Measurements from ENCODE around the gene PELI3.
A peak's percentile ranks its signal among the peaks of the same experiment; 100 is the strongest.

The PELI3 gene

DNA sequence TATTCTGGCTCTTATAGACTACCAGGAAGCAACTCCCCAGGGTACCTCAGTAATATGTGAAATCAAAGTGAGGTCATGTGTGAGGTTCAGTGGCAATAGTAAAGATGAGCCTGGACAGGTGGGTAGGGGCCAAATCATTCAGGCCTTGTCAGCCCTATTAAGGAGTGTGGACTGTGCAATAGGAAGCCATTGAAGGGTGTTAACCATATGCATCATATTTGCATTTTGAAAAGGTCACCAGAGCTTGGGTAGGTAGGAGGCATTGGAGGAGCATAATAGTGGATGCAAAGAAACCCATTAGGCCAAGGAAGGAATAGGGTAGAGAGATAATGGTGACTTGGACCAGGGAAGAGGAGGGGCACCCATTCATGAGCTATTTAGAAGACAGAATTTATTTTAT lies 19.7 kb upstream of the PELI3 start:
- no peak overlapping the region for H3K4me3 ChIP-seq (ENCODE audit: low read depth, low read length)
- DNase-seq (ENCODE audit: low read depth): no peak
- TF ChIP-seq, protein P1, sequence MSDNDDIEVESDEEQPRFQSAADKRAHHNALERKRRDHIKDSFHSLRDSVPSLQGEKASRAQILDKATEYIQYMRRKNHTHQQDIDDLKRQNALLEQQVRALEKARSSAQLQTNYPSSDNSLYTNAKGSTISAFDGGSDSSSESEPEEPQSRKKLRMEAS (IDR thresholded peaks at IDR 0.05; ENCODE audit: low read depth, low read length): no peak
- TF ChIP-seq, protein P2, sequence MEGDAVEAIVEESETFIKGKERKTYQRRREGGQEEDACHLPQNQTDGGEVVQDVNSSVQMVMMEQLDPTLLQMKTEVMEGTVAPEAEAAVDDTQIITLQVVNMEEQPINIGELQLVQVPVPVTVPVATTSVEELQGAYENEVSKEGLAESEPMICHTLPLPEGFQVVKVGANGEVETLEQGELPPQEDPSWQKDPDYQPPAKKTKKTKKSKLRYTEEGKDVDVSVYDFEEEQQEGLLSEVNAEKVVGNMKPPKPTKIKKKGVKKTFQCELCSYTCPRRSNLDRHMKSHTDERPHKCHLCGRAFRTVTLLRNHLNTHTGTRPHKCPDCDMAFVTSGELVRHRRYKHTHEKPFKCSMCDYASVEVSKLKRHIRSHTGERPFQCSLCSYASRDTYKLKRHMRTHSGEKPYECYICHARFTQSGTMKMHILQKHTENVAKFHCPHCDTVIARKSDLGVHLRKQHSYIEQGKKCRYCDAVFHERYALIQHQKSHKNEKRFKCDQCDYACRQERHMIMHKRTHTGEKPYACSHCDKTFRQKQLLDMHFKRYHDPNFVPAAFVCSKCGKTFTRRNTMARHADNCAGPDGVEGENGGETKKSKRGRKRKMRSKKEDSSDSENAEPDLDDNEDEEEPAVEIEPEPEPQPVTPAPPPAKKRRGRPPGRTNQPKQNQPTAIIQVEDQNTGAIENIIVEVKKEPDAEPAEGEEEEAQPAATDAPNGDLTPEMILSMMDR (IDR thresholded peaks at IDR 0.05; ENCODE audit: low read depth, low read length): no peak
- TF ChIP-seq POLR2A (IDR thresholded peaks at IDR 0.05; ENCODE audit: extremely low read depth, insufficient read length): no peak

DNA sequence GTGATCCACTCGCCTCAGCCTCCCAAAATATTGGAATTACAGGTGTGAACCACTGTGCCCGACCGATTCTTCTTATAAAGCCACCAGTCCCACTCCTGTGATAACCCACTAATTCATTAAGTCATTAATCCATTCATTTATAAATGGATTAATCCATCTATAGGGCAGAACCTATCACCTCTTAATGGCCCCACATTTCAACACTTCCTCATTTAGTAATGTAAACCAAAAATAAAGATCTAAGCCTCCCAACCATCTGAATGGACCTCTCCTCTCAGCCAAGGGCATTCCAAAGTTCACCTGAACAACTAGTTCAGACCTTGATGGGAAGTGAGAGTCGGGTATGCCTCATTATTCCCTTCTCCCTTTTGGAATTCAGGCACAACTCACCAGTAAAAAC lies 18.2 kb upstream of the PELI3 start:
- TF ChIP-seq MYC (IDR thresholded peaks at IDR 0.05; ENCODE audit: low read depth, low read length) (no peak), POLR2A (IDR thresholded peaks at IDR 0.05; ENCODE audit: extremely low read depth, insufficient read length) (no peak)
- TF ChIP-seq, protein P2 (IDR thresholded peaks at IDR 0.05; ENCODE audit: low read depth, low read length): no peak
- TF ChIP-seq, protein P1 (IDR thresholded peaks at IDR 0.05; ENCODE audit: low read depth, low read length): no peak
- no peak for DNase-seq (ENCODE audit: low read depth)

DNA sequence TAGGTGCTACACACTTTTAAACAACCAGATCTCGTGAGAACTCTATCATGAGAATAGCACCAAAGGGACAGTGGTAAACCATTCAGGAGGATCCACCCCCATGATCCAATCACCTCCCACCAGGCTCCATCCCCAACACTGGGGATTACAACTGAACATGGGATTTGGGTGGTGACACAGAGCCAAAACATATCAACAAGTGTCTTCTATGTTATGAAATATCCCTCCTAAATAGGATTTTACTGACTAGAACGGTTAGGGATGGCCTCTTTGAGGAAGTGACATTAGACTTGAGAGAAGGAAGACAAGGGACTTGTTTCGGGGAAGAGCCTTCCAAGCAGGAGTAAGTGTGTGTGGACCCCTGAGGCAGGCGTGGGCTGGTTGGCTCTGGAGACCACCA lies 16.1 kb upstream of the PELI3 start:
- peak; percentile 54 for DNase-seq (ENCODE audit: low read depth)
- H3K4me3 ChIP-seq (ENCODE audit: low read depth, low read length): no peak overlapping the region
- TF ChIP-seq, protein P2 (IDR thresholded peaks at IDR 0.05; ENCODE audit: low read depth, low read length): no peak
- TF ChIP-seq POLR2A (IDR thresholded peaks at IDR 0.05; ENCODE audit: extremely low read depth, insufficient read length) (no peak), MYC (IDR thresholded peaks at IDR 0.05; ENCODE audit: low read depth, low read length) (no peak)
- TF ChIP-seq, protein P1 (IDR thresholded peaks at IDR 0.05; ENCODE audit: low read depth, low read length): no peak

More for the DNA sequence above, 18.2 kb upstream of the PELI3 start:
- H3K4me3 ChIP-seq (ENCODE audit: low read depth, low read length): no peak overlapping the region

DNA sequence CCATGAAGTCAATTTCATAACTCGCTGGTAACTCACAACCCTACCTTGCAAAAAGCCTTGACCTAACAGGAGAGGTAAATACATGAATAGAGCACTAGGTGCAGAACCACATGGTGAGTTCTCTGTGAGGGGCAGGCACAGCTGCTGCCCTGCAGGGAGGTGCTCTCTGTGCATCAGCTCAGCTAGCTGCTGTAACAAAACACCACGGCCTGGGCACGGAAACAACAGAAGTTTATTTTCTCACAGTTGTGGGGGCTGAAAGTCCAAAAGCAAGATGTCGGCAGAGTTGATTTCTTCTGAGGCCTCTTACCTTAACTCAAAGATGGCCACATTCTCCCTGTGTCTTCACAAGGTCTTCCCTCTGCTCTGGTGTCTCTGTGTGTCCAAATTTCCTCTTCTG lies 15.0 kb upstream of the PELI3 start:
- TF ChIP-seq, protein P1 (IDR thresholded peaks at IDR 0.05; ENCODE audit: low read depth, low read length): no peak
- no peak for TF ChIP-seq POLR2A (IDR thresholded peaks at IDR 0.05; ENCODE audit: extremely low read depth, insufficient read length)
- no peak for TF ChIP-seq MYC (IDR thresholded peaks at IDR 0.05; ENCODE audit: low read depth, low read length)
- TF ChIP-seq, protein P2 (IDR thresholded peaks at IDR 0.05; ENCODE audit: low read depth, low read length): no peak
- no peak for DNase-seq (ENCODE audit: low read depth)
- H3K4me3 ChIP-seq (ENCODE audit: low read depth, low read length): no peak overlapping the region

DNA sequence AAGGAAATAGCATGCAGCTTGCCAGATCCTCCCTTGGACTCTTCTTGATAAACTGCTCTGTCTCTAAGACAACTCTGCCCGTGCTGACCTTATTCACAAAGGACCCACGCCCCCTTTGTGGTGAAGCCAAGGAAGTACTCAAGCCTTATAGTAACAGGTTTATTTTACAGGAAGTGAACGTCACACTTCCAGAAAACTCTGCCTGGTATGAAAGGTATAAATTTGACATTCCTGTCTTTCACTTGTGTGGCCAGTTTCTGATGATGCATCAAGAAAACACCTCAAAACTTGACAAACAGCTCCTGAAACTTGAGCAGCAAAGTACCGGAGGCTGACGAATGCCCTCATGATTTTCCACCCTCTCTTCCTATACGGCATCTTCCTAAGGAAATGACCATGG lies 12.5 kb upstream of the PELI3 start:
- no peak overlapping the region for H3K4me3 ChIP-seq (ENCODE audit: low read depth, low read length)
- TF ChIP-seq MYC (IDR thresholded peaks at IDR 0.05; ENCODE audit: low read depth, low read length) (no peak), POLR2A (IDR thresholded peaks at IDR 0.05; ENCODE audit: extremely low read depth, insufficient read length) (no peak)
- TF ChIP-seq, protein P2 (IDR thresholded peaks at IDR 0.05; ENCODE audit: low read depth, low read length): no peak
- TF ChIP-seq, protein P1 (IDR thresholded peaks at IDR 0.05; ENCODE audit: low read depth, low read length): no peak
- no peak for DNase-seq (ENCODE audit: low read depth)

DNA sequence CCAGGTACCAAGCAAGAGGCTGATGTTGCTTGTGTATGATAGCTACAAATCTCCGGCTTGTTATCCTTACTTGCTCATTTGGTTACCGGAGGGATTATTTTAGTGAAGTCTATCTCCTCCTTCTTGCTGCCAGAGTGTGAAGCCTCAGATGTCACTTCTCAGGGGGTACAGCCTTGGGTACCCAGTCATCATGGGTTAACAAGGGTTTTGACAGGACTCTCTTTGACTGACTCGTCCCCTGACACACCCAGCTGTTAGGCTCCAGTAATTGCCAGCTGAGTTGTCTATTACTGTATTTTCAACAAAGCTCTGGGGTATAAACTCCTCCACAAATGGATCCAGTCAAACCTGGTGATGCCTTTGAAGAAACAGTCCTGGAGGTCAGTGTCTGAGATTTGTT lies 11.9 kb upstream of the PELI3 start:
- no peak for TF ChIP-seq POLR2A (IDR thresholded peaks at IDR 0.05; ENCODE audit: extremely low read depth, insufficient read length)
- TF ChIP-seq, protein P1 (IDR thresholded peaks at IDR 0.05; ENCODE audit: low read depth, low read length): no peak
- TF ChIP-seq, protein P2 (IDR thresholded peaks at IDR 0.05; ENCODE audit: low read depth, low read length): no peak
- no peak for TF ChIP-seq MYC (IDR thresholded peaks at IDR 0.05; ENCODE audit: low read depth, low read length)
- no peak overlapping the region for H3K4me3 ChIP-seq (ENCODE audit: low read depth, low read length)
- no peak for DNase-seq (ENCODE audit: low read depth)

Measured in NB4 (cell line).